GM23338 (cell line): ENCODE data around the gene LHFPL4.

Experiments
- CREB1 ChIP-seq: fragments of 250-450 bp; sonication (Bioruptor Pico); IDR thresholded peaks from 2 replicates; pipeline ENCODE4 v1.5.0; 2020; ENCODE audit warnings: low read depth, mild to moderate bottlenecking, moderate library complexity
- ETS1 ChIP-seq: IDR thresholded peaks from 2 replicates; pipeline ENCODE4 v1.6.1; 2016; ENCODE audit warnings: antibody characterized with exemption
- EZH2 ChIP-seq: fragments of 200-600 bp; sonication (generic); IDR thresholded peaks from one replicate; pipeline ENCODE4 v1.8.0; 2017; ENCODE audit warnings: antibody characterized with exemption, mild to moderate bottlenecking, low read depth; ENCODE audit not compliant: unreplicated experiment
- EZH2phosphoT487 ChIP-seq: fragments of 200-600 bp; sonication (generic); IDR thresholded peaks from one replicate; pipeline ENCODE4 v1.8.1; 2018; ENCODE audit warnings: antibody characterized with exemption; ENCODE audit not compliant: unreplicated experiment
- JUNB ChIP-seq: IDR thresholded peaks from one replicate; pipeline ENCODE4 v1.6.1; 2016; ENCODE audit warnings: antibody characterized with exemption; ENCODE audit not compliant: unreplicated experiment
- NANOG ChIP-seq: IDR thresholded peaks from 2 replicates; pipeline ENCODE4 v1.6.1; 2016; ENCODE audit warnings: antibody characterized with exemption, borderline replicate concordance
- POLR2AphosphoS5 ChIP-seq: IDR thresholded peaks from 2 replicates; pipeline ENCODE4 v1.6.1; 2016; ENCODE audit warnings: antibody characterized with exemption, low read depth
- ZNF462 ChIP-seq: fragments of 250-450 bp; sonication (Bioruptor Pico); IDR thresholded peaks from 2 replicates; pipeline ENCODE4 v1.5.0; 2020; ENCODE audit warnings: mild to moderate bottlenecking, moderate library complexity
- TF ChIP-seq, protein P1 (sequence below), 2 experiments: fragments of 200-600 bp in 1 of 2; sonication (generic) in 1 of 2; conservative IDR thresholded peaks; 2 replicates each; pipeline versions ENCODE4 v1.5.1 to v1.6.1; 2016 to 2017; ENCODE audit warnings: antibody characterized with exemption in 2 of 2, low read depth in 2 of 2, mild to moderate bottlenecking in 2 of 2, moderate library complexity in 1 of 2
- TF ChIP-seq, protein P2 (sequence below): IDR thresholded peaks from one replicate; pipeline ENCODE4 v1.6.1; 2018; ENCODE audit warnings: antibody characterized with exemption; ENCODE audit not compliant: unreplicated experiment

DNA sequence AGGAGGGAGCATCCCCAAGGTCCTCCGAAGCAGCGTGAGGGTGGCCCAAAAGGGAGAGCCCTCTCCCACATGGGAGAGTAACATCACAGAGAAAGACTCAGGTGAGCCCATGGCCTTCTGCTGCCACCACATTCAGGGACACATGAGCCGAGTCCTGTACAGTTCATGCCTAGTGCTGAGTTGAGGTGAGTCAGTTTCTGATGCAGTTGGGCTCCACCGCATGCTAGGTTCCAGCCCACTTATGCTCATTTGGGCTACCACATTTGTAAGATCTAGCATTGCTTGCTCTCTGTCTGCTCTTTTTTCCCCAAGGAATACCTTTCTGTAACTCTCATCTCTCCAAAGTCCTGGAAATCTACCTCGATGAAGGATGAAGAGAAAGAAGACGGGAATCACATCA is 79.1 kb downstream of the LHFPL4 start:
- TF ChIP-seq POLR2AphosphoS5 (no peak), EZH2 (no peak), CREB1 (CRISPR knock-in tag) (no peak), ZNF462 (CRISPR knock-in tag) (no peak), EZH2phosphoT487 (no peak), NANOG (no peak), ETS1 (no peak), JUNB (no peak)
- TF ChIP-seq, protein P1, sequence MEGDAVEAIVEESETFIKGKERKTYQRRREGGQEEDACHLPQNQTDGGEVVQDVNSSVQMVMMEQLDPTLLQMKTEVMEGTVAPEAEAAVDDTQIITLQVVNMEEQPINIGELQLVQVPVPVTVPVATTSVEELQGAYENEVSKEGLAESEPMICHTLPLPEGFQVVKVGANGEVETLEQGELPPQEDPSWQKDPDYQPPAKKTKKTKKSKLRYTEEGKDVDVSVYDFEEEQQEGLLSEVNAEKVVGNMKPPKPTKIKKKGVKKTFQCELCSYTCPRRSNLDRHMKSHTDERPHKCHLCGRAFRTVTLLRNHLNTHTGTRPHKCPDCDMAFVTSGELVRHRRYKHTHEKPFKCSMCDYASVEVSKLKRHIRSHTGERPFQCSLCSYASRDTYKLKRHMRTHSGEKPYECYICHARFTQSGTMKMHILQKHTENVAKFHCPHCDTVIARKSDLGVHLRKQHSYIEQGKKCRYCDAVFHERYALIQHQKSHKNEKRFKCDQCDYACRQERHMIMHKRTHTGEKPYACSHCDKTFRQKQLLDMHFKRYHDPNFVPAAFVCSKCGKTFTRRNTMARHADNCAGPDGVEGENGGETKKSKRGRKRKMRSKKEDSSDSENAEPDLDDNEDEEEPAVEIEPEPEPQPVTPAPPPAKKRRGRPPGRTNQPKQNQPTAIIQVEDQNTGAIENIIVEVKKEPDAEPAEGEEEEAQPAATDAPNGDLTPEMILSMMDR (conservative IDR thresholded peaks at IDR 0.05; ENCODE audit: low read depth in 2 of 2): no peak
- TF ChIP-seq, protein P2, sequence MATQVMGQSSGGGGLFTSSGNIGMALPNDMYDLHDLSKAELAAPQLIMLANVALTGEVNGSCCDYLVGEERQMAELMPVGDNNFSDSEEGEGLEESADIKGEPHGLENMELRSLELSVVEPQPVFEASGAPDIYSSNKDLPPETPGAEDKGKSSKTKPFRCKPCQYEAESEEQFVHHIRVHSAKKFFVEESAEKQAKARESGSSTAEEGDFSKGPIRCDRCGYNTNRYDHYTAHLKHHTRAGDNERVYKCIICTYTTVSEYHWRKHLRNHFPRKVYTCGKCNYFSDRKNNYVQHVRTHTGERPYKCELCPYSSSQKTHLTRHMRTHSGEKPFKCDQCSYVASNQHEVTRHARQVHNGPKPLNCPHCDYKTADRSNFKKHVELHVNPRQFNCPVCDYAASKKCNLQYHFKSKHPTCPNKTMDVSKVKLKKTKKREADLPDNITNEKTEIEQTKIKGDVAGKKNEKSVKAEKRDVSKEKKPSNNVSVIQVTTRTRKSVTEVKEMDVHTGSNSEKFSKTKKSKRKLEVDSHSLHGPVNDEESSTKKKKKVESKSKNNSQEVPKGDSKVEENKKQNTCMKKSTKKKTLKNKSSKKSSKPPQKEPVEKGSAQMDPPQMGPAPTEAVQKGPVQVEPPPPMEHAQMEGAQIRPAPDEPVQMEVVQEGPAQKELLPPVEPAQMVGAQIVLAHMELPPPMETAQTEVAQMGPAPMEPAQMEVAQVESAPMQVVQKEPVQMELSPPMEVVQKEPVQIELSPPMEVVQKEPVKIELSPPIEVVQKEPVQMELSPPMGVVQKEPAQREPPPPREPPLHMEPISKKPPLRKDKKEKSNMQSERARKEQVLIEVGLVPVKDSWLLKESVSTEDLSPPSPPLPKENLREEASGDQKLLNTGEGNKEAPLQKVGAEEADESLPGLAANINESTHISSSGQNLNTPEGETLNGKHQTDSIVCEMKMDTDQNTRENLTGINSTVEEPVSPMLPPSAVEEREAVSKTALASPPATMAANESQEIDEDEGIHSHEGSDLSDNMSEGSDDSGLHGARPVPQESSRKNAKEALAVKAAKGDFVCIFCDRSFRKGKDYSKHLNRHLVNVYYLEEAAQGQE: no peak
